Thoracic aorta (tissue), 2 donors: ENCODE results near the gene SYNPO. TPM values are rescaled to one million over a fixed set of nuclear protein-coding genes. Genes with fewer than 3 reads are reported as not detected.
A peak's percentile ranks its signal among the peaks of the same experiment; 100 is the strongest.

Experiments used
- ATAC-seq: fragments of 150-250 bp; one replicate; pipeline ENCODE4 v1.8.0; 2017; ENCODE audit warnings: low read depth; ENCODE audit not compliant: insufficient number of reproducible peaks, low FRiP score
- DNase-seq: peaks from one replicate; pipeline ENCODE4 v3.0.0-alpha.2; 2020; ENCODE audit warnings: low spot score
- H3K27ac ChIP-seq, 2 donors: fragments of 200-600 bp; sonication (generic); 1 replicate in 1 of 2; 2 replicates in 1 of 2; pipeline ENCODE4 v1.5.1; 2016; ENCODE audit warnings: mild to moderate bottlenecking in 2 of 2, moderate library complexity in 2 of 2
- H3K27me3 ChIP-seq: fragments of 200-600 bp; sonication (generic); replicated peaks from 2 replicates; pipeline ENCODE4 v1.6.0; 2016; ENCODE audit warnings: mild to moderate bottlenecking; ENCODE audit not compliant: insufficient read depth
- H3K36me3 ChIP-seq: fragments of 200-600 bp; sonication (generic); one replicate; pipeline ENCODE4 v1.5.1; 2016
- H3K4me1 ChIP-seq, 2 donors: fragments of 200-600 bp; sonication (generic); 1 replicate in 1 of 2; 2 replicates in 1 of 2; pipeline versions ENCODE4 v1.5.1 to v1.6.0; 2016; ENCODE audit warnings: low read depth in 2 of 2, mild to moderate bottlenecking in 1 of 2; ENCODE audit not compliant: control insufficient read depth in 1 of 2
- H3K4me3 ChIP-seq: fragments of 200-600 bp; sonication (generic); 2 replicates; pipeline ENCODE4 v1.5.1; 2016; ENCODE audit warnings: mild to moderate bottlenecking
- H3K9me3 ChIP-seq: fragments of 200-600 bp; sonication (generic); 2 replicates; pipeline ENCODE4 v1.5.1; 2016
- total RNA-seq, 2 donors: library from RNA; depleted of rRNA; stranded (reverse); fragments of >200 nt; gene quantifications; one replicate each; pipeline versions ENCODE4 v1.1.0 to v1.2.3, GENCODE V29; 2016
- TF ChIP-seq, protein P1 (sequence below): fragments of 200-600 bp; sonication (generic); IDR thresholded peaks from one replicate; pipeline ENCODE4 v1.5.1; 2019; ENCODE audit warnings: antibody characterized with exemption

Gene SYNPO
- total RNA-seq, 2 donors from 2014 or later: 191 to 226 TPM

- no peaks in the 10 kb centered on the region for H3K27me3 ChIP-seq
- peak overlapping the region; percentile 96 to 99 for H3K27ac ChIP-seq
- DNase-seq (no peak), ATAC-seq (no peak)
- TF ChIP-seq, protein P1, sequence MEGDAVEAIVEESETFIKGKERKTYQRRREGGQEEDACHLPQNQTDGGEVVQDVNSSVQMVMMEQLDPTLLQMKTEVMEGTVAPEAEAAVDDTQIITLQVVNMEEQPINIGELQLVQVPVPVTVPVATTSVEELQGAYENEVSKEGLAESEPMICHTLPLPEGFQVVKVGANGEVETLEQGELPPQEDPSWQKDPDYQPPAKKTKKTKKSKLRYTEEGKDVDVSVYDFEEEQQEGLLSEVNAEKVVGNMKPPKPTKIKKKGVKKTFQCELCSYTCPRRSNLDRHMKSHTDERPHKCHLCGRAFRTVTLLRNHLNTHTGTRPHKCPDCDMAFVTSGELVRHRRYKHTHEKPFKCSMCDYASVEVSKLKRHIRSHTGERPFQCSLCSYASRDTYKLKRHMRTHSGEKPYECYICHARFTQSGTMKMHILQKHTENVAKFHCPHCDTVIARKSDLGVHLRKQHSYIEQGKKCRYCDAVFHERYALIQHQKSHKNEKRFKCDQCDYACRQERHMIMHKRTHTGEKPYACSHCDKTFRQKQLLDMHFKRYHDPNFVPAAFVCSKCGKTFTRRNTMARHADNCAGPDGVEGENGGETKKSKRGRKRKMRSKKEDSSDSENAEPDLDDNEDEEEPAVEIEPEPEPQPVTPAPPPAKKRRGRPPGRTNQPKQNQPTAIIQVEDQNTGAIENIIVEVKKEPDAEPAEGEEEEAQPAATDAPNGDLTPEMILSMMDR: no peak
- H3K4me1 ChIP-seq: peaks cover 85 to 100% of the 10 kb centered on the region in 2 donors
- H3K36me3 ChIP-seq: no peaks in the 10 kb centered on the region
- no peaks in the 10 kb centered on the region for H3K9me3 ChIP-seq
- H3K4me3 ChIP-seq: peak overlapping the region; percentile 34
Measured at GRCh38 chr5:150615141-150615699, 25.2 kb upstream of the SYNPO start.

DNA sequence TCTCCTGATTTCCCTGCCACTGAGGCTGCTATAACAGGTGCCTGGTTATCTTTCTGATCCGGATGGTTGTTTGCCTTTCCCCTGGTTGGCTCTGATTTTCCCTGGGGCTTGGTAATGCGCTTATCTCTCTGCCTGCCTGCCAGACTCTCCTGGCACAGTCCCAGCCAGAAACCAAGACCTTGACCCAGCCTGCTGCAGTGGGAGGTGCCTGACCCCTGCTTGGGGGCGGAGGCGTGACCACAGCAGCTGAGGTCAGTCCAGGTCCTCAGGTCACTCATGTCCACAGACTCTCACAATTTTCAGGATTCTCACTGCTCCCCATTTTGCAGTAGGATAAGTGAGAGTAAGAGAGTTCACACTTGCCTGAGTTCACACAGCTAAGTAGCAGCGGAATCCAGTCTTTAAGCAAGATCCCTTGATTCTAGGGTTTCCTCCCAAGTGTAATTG, 24.4 kb upstream of the SYNPO start:
- DNase-seq (no peak), ATAC-seq (no peak)
- Histone ChIP-seq H3K4me1 (peaks cover 79 to 93% of the 10 kb centered on the region in 2 donors), H3K27me3 (no peaks in the 10 kb centered on the region), H3K4me3 (no peak overlapping the region), H3K27ac (peak overlapping the region; percentile 96 to 99), H3K36me3 (no peaks in the 10 kb centered on the region), H3K9me3 (no peaks in the 10 kb centered on the region)
- TF ChIP-seq, protein P1: no peak

- DNase-seq: no peak
- H3K27ac ChIP-seq: peak overlapping the region; percentile 96 to 99
- no peak overlapping the region for H3K4me3 ChIP-seq
- peaks cover 75 to 93% of the 10 kb centered on the region in 2 donors for H3K4me1 ChIP-seq
- TF ChIP-seq, protein P1: no peak
- H3K36me3 ChIP-seq: no peaks in the 10 kb centered on the region
- no peaks in the 10 kb centered on the region for H3K27me3 ChIP-seq
- H3K9me3 ChIP-seq: no peaks in the 10 kb centered on the region
- no peak for ATAC-seq
Measured at GRCh38 chr5:150616506-150616905, 24.0 kb upstream of the SYNPO start.

DNA sequence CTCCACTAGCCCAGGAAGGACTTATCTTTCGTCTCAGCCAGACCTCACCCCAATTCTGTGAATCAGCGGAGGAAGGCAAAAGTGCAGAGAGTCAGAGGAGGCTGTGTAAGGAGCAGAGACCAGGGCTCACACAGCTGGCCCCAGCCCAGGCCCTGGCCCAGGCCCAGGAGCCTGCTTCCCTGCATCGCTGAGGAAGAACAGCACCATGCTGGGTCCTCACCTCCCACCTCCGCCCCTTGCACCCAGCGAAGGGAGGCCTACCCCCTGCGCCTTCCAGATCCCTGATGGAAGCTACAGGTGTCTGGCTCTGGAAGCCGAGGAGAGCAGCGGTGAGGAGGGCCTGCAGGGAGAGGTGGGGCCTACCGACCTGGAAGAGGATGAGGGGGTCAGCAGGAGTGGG, 22.3 kb upstream of the SYNPO start:
- Histone ChIP-seq H3K4me1 (peaks cover 59 to 91% of the 10 kb centered on the region in 2 donors), H3K4me3 (no peak overlapping the region), H3K27me3 (no peaks in the 10 kb centered on the region), H3K36me3 (no peaks in the 10 kb centered on the region), H3K27ac (peak overlapping the region; percentile 96 to 99), H3K9me3 (no peaks in the 10 kb centered on the region)
- ATAC-seq: no peak
- DNase-seq: no peak
- TF ChIP-seq, protein P1: no peak

DNA sequence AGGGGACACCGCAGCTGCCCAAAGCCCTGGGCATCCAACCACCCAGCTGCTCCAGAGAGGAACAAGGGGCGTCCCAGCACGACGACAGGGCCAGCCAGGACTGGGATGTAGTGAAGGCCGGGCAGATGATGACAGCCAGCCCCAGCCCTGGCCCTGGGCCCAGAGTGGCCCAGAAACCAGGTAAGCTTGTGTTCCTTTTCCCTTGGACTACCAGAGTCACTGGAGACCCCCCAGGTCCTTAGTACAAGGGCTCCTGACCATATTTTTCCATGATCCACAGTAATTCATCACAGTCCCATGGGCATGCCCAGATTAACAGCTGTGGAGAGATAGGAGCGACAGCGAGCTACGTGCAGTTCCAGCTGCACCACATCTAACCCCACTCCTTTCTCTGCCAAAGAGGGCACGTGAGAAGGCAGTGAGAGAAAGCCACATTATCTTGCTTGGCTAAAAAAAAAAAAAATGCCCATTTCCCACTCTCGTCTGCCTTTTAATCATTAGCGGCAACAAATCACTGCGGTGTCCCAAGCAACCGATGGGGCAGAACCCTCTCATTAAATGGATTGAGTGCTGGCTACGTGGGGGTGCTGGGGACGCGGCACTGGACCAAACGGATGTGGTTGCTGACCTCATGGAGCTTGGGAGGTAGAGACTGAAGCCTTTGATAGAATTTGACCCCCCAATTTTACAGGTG, 21.7 kb upstream of the SYNPO start:
- Histone ChIP-seq H3K4me1 (peaks cover 53 to 91% of the 10 kb centered on the region in 2 donors), H3K4me3 (peak overlapping the region; percentile 9), H3K9me3 (no peaks in the 10 kb centered on the region), H3K36me3 (no peaks in the 10 kb centered on the region), H3K27me3 (no peaks in the 10 kb centered on the region), H3K27ac (peak overlapping the region; percentile 96 to 99)
- TF ChIP-seq, protein P1: no peak
- ATAC-seq (peak; percentile 11), DNase-seq (no peak)
